NCI-H510A (cell line): ENCODE measurements around the gene DTX4.

Source experiments
- DNase-seq: peaks from one replicate; lab custom pipeline; 2025; lab: John Stamatoyannopoulos, UW

DTX4 gene

DNA sequence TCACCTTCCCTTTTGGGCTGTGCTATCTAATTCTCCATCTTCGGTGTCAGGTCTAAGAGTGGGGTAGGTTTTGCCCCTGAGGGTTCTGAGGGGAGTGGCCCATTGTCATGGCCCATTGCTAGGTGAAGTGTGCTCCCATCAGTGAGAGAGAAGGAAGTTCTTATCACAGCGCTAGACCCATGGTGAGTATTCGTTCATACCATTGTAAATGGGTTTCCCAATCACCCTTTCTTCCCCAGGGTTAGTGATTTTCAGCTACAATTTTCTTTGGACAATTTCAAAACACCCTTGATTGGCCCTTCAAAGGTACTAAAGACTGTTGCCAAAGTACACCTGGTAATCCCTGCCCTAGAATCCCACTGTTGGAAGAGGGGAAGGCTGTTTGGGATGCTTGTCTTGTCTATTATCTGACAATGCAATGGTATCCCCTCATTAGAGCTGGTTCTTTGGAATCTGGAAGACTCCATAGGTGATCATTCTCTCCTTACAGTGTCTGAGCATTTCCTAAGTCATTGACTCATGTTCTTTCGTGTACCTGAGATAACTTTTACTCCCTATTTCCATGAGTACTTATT lies 20.6 kb downstream of the DTX4 start:
- DNase-seq: no peak

- DNase-seq: no peak
Measured at GRCh38 chr11:59193587-59194130, 21.7 kb downstream of the DTX4 start.

- no peak for DNase-seq
Measured at GRCh38 chr11:59195586-59195985, 23.7 kb downstream of the DTX4 start.

GRCh38 chr11:59196777-59197176 lies 24.8 kb downstream of the DTX4 start:
- no peak for DNase-seq

DNA sequence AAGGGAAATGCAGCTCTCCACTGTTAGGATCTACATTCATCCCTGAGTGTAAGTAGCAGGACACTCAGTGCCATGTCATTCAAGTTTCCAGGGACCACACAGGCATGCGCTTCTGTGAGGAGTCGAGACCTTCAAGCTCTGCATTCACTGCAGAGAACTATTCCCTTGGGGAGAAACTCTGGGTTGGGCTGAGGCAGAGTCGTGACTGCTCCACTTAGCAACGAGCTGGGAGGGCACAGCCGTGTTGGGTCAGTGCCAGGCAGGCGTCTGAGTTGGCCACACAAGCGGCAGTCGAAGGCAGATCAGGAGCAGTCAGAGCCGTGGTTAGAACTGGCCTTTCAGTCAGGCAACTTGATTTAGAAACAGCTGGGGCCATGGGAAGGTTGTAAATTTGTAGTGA lies 26.1 kb downstream of the DTX4 start:
- no peak for DNase-seq

GRCh38 chr11:59198726-59199125 lies 26.8 kb downstream of the DTX4 start:
- no peak for DNase-seq

DNA sequence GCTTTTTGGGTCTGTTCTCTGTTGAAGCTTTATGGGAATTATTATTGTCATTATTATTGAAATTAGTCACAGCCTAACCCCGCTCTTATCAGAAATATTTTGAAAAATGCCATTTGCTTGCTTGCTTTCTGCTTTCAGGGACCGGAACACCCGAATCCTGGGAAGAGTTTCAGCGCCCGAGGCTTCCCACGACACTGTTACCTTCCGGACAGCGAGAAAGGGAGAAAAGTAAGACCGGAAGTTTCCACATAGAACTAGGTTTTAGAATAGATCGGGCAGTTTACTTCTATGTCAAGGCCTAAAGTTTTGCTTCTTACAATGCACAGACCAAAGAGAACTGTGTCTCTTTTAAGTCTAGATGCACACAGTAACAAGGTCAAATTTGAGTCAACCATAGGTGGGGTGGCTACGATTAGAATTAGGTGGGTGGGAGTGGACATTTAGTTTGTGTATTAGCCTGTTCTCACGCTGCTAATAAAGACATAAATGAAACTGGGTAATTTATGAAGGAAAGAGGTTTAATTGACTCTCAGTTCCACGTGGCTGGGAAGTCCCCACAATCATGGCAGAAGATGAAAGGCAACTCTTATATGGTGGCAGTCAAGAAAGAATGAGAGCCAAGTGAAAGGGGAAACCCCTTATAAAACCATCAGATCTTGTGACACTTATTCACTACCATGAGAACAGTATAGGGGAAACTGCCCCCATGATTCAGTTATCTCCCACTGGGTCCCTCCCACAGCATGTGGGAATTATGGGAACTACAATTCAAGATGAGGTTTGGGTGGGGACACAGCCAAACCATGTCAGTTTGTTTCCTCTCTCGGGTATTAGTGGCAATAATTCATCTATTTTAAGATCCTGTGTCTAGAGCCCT lies 27.9 kb downstream of the DTX4 start:
- no peak for DNase-seq

DNA sequence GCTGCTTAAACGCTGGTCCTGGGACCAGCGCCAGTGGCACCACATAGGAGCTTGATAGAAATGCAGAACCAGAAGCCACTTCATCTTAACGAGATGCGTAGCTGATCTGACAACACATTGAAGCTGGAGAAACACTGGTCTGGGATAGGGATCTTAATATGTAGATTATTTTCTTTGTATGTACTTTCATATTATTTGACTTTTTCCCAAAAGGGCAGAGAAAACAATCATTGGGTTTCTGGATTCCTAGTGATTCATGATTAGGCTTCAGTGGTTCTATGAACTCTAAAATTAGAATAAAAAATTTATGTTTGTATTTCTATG lies 28.5 kb downstream of the DTX4 start:
- no peak for DNase-seq

- no peak for DNase-seq
Measured at GRCh38 chr11:59201353-59201752, 29.4 kb downstream of the DTX4 start.

GRCh38 chr11:59204746-59205145 lies 32.8 kb downstream of the DTX4 start:
- no peak for DNase-seq

DNA sequence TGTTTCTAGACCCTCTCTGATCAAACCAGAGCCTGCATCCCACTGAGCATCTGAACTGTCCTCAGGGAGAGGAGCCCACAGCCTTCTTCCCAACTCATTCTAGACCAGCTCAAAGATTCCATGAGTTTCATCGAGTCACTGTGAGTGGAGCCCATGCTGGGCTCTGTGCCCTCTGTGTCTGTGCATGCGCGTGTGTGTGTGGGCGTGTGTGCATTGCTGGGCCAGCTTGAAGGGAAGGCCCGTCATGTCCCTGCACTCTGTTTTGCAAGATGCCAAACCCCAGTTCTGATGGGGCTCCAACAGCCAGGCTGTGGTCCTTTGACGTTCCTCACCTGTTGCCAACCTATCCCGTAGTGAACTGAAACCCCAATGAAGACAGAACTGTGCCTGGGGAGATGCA lies 33.7 kb downstream of the DTX4 start:
- DNase-seq: no peak

DNA sequence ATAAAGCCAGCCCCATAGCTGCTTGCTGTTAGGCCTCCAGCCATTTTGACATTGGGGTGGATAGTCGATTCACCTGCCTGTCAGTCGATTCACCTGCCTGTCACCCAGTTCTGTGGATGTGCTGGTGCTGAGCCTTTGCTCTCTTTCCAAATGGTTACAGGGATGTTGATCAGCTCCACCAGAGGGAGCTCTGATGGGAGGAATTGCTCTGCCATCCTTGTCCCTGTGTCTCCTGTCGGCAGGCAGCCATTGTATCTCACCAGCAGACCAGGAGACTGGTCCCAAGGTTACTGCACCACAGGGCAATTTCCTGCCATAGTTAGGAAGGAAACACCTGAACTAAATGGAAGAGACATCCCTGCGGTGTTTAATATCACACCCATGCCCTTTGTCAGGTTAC lies 34.7 kb downstream of the DTX4 start:
- no peak for DNase-seq

DNA sequence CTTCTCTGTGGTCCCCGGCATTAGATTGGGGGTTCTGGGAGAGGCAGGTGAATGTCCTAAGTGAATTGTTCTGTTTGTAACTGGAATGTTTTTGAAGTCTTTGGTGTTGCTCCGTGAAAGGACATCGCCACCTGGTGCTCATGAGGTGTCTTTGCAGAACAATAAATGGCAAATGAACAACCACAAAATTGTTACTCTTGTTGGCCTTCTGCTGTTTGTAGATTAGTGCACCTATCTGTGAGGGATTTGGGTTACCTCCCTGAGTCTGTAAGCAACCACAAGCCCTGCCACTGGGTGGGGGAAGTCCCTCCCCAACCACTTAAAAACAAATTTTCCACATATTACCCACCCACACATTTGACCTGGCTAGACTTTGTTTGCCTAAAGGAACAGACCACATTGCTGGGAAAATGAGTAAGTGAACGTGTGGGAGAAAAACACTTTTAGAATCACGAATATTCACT lies 36.1 kb downstream of the DTX4 start:
- no peak for DNase-seq

GRCh38 chr11:59208956-59209355 lies 37.0 kb downstream of the DTX4 start:
- DNase-seq: no peak

DNA sequence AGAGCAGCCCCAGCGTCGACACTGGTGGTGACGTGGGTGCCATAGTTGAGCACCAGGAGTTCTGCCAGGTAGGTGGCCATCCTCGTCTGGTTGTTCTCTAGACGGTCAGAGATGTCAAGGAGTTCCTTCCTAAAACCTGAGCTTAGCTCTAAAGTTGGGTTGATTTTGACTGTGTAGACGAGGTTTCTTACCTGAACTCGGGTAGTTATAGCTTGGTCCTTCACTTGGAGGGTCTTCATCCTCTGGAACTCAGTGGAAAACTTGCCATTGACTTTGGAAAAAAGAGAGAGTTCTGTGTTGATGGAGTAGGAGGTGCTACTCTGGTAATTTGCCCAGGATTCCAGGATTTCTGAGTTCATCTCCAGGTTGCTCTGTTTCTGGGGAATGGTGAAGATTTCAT lies 40.3 kb downstream of the DTX4 start:
- DNase-seq: no peak

GRCh38 chr11:59212744-59213631 lies 41.1 kb downstream of the DTX4 start, which contains the start of gene MPEG1:
Gene MPEG1, minus strand, starts transcription at chr11:59212927. Its CDS starts 62 bp downstream, at chr11:59212865.
- DNase-seq: no peak

DNA sequence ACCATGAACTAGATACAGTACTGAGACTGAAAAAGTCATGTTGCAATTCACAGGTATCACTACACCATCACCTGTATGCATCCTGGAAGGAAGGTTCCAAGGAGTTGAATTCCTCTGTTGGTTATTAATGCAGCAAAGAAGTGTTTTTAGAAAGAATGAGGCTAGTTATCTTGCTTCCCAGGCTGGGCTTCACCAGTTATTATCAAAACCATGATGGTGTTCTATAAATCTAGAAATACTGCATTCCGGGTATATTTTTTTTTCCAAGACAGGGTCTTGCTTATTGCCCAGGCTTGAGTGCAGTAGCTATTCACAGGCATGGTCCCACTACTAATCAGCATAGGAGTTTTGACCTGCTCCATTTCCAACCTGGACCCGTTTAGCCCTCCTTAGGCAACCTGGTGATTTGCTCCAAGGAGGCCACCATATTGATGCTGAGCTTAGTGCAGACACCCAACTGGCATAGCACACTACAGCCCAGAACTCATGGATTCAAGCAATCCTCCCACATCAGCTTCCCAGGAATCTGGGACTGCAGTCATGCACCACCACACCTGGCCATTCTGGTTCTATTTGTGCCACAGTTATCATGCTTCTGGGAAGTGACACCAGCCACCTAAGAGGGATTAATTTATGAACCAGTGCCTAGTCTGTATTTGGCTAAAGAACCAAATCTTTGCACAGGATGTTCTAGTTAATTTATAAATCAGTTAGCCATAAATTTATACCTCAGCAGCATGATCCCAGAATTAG lies 42.4 kb downstream of the DTX4 start:
- no peak for DNase-seq

GRCh38 chr11:59216641-59217564 lies 45.0 kb downstream of the DTX4 start:
- no peak for DNase-seq

DNA sequence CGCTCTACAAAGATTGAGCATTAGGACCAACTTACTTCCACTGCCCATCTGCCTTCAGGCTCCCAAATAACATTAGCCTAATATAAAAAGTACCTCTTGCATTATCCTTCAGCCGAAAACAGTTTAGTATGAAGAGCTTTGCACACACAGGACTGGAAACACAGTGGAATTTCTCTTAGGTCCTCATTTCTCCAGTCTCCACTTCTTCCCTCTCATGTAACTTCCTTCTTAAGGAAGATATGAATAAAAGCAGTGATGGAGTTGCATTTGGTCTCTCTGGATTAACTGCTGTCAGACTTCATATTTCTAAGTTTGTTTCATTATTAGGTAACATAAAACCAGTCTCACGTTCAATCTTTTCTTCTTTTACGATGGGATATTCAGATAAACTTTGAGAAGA lies 46.4 kb downstream of the DTX4 start:
- DNase-seq: no peak

- no peak for DNase-seq
Measured at GRCh38 chr11:59218893-59219292, 47.0 kb downstream of the DTX4 start.

DNA sequence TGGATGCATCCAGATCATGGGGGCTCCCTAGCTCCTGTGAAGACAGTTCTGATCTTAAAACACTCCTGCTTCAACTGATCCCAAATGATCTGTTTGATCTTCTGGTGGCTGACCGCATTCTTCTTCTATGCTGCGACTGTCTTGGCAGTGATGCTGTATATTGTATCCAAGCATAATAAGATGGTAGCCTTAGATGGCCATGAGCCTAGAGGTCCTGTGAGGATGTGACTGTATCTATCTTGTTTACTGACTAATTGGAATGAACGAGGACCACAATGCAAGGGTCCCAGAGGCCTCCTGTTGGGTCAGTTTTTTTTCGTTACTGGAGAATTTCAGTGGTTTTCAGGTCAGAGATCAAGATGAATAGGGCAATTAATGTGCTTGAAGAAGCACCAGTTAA lies 47.9 kb downstream of the DTX4 start:
- DNase-seq: no peak
